ENCODE results near the gene TEX53. TPM values are rescaled to one million over a fixed set of nuclear protein-coding genes. Genes with fewer than 3 reads are reported as not detected.

TEX53 gene
- total and polyA plus RNA-seq, 10 of the 15 experiments (the other 5 are each of a cell fraction or from before 2014, with no cell fraction given) = not detected

- TF ChIP-seq CHD4 (IDR thresholded peaks at IDR 0.05) = no peak
- TF ChIP-seq MTA2 (IDR thresholded peaks at IDR 0.05; ENCODE audit: low read depth) = peak; percentile 60
- TF ChIP-seq EGR1 (IDR thresholded peaks at IDR 0.05; ENCODE audit: borderline replicate concordance in 1 of 2, low read depth in 2 of 2, low read length in 2 of 2) = no peak
- TF ChIP-seq TAF1 (IDR thresholded peaks at IDR 0.05; ENCODE audit: borderline replicate concordance, low read depth, low read length) = no peak
- TF ChIP-seq BHLHE40 (IDR thresholded peaks at IDR 0.05; ENCODE audit: borderline replicate concordance in 1 of 2, low read depth in 2 of 2, low read length in 1 of 2) = peak in 1 of 2 experiments; percentile 54; a peak in 1 of 4 replicates
- TF ChIP-seq BCL11A (IDR thresholded peaks at IDR 0.05; ENCODE audit: low read depth, low read length) = no peak
- no peak for TF ChIP-seq RAD21 (IDR thresholded peaks at IDR 0.05; ENCODE audit: insufficient read depth, low read depth, low read length)
- TF ChIP-seq HDAC6 (IDR thresholded peaks at IDR 0.05; ENCODE audit: unreplicated experiment) = no peak
- peak; percentile 24 for TF ChIP-seq SKIL (IDR thresholded peaks at IDR 0.05; ENCODE audit: low read depth, poor library complexity, severe bottlenecking)
- no peak for TF ChIP-seq SREBF1 (IDR thresholded peaks at IDR 0.05; ENCODE audit: low read length)
- peak; percentile 90 for TF ChIP-seq RUNX3 (IDR thresholded peaks at IDR 0.05; ENCODE audit: low read length)
- TF ChIP-seq WRNIP1 (IDR thresholded peaks at IDR 0.05; ENCODE audit: borderline replicate concordance, low read depth, low read length) = no peak
Observed at GRCh38 chr9:114616684-114617520, 40.7 kb downstream of the TEX53 start (continued).

Measured in GM12878 (cell line).